Keratinocyte (primary cell): Measurements from ENCODE around the gene ENDOU. TPM values are rescaled to one million over a fixed set of nuclear protein-coding genes. Genes with fewer than 3 reads are reported as not detected.
A peak's percentile ranks its signal among the peaks of the same experiment; 100 is the strongest.

Source experiments
- DNase-seq: peaks from one replicate; pipeline ENCODE4 v3.0.0-alpha.2; 2011; ENCODE audit warnings: low read depth, missing footprints, low spot score
- FAIRE-seq: peaks from 2 replicates; lab custom pipeline; 2011; peaks lifted over from hg19 to GRCh38; lab: Jason Lieb, UNC
- H2AFZ ChIP-seq: 2 replicates; pipeline ENCODE4 v1.6.0; 2012; ENCODE audit warnings: low read length, control low read depth, inconsistent platforms; ENCODE audit not compliant: control insufficient read depth
- H3K27ac ChIP-seq: 2 replicates; pipeline ENCODE4 v1.5.1; 2011; ENCODE audit warnings: low read length; ENCODE audit not compliant: control insufficient read depth, insufficient read depth
- H3K27me3 ChIP-seq: 3 replicates; pipeline ENCODE4 v1.6.0; 2011; ENCODE audit warnings: low read length; ENCODE audit not compliant: control insufficient read depth, insufficient read depth; ENCODE audit errors: extremely low read depth
- H3K36me3 ChIP-seq, 2 experiments: 2 replicates in 1 of 2; 3 replicates in 1 of 2; pipeline ENCODE4 v1.5.1; 2011; ENCODE audit warnings: low read length in 2 of 2, mild to moderate bottlenecking in 1 of 2; ENCODE audit not compliant: control insufficient read depth in 2 of 2, insufficient read depth in 2 of 2; ENCODE audit errors: extremely low read depth in 1 of 2
- H3K4me1 ChIP-seq: 3 replicates; pipeline ENCODE4 v1.5.1; 2011; ENCODE audit warnings: low read length; ENCODE audit not compliant: control insufficient read depth, insufficient read depth; ENCODE audit errors: extremely low read depth
- H3K4me2 ChIP-seq: 3 replicates; pipeline ENCODE4 v1.6.0; 2011; ENCODE audit warnings: low read depth, low read length; ENCODE audit not compliant: control insufficient read depth, insufficient read depth; ENCODE audit errors: extremely low read depth
- H3K4me3 ChIP-seq, 3 experiments: fragments of 200-600 bp in 1 of 3; sonication (generic) in 1 of 3; 2 replicates in 2 of 3; 3 replicates in 1 of 3; pipeline ENCODE4 v1.5.1; 2011 to 2016; ENCODE audit warnings: low read length in 3 of 3, mild to moderate bottlenecking in 3 of 3, control low read depth in 2 of 3, inconsistent platforms in 1 of 3, low read depth in 1 of 3, mixed read lengths in 1 of 3, mixed run types in 1 of 3, moderate library complexity in 1 of 3; ENCODE audit not compliant: control insufficient read depth in 2 of 3, insufficient read depth in 2 of 3; ENCODE audit errors: extremely low read depth in 1 of 3
- H3K79me2 ChIP-seq: 2 replicates; pipeline ENCODE4 v1.6.0; 2012; ENCODE audit warnings: low read length; ENCODE audit not compliant: control insufficient read depth, insufficient read depth
- H3K9ac ChIP-seq: 3 replicates; pipeline ENCODE4 v1.6.0; 2011; ENCODE audit warnings: low read length; ENCODE audit not compliant: control insufficient read depth, insufficient read depth; ENCODE audit errors: extremely low read depth
- H3K9me1 ChIP-seq: 3 replicates; pipeline ENCODE4 v1.6.0; 2011; ENCODE audit warnings: low read length; ENCODE audit not compliant: control insufficient read depth, insufficient read depth; ENCODE audit errors: extremely low read depth
- H3K9me3 ChIP-seq: 2 replicates; pipeline ENCODE4 v1.5.1; 2012; ENCODE audit warnings: low read depth, low read length; ENCODE audit not compliant: control insufficient read depth
- H4K20me1 ChIP-seq: 3 replicates; pipeline ENCODE4 v1.6.0; 2011; ENCODE audit warnings: low read length; ENCODE audit not compliant: control insufficient read depth, insufficient read depth; ENCODE audit errors: extremely low read depth
- CTCF ChIP-seq, 3 experiments: IDR thresholded peaks in 1 of 3; conservative IDR thresholded peaks in 1 of 3; optimal IDR thresholded peaks in 1 of 3; 2 replicates in 2 of 3; 3 replicates in 1 of 3; pipeline versions ENCODE3 to v1.5.1; 2011; ENCODE audit warnings: low read length in 3 of 3, mild to moderate bottlenecking in 3 of 3, moderate library complexity in 2 of 3, control low read depth in 1 of 3, inconsistent platforms in 1 of 3; ENCODE audit not compliant: insufficient read depth in 2 of 3; ENCODE audit errors: extremely low read depth in 1 of 3
- EZH2 ChIP-seq: IDR thresholded peaks from one replicate; pipeline ENCODE4 v1.6.1; 2012; ENCODE audit warnings: inconsistent platforms, mild to moderate bottlenecking, low read length, moderate library complexity
- dilution Hi-C: fragments of 300-500 bp; cut with MboI; formaldehyde crosslinking; loops from one replicate; pipeline ENCODE4 v1.7.0; 2020; ENCODE audit warnings: low sequenced_read_pairs; ENCODE audit not compliant: extremely low pct_ligation_motif_present
- polyA plus RNA-seq, 5 experiments: library from polyadenylated mRNA; depleted of rRNA in 3 of 5; stranded (reverse) in 3 of 5; stranded (forward) in 1 of 5; unstranded in 1 of 5; fragments of >200 nt; gene quantifications; 1 replicate in 1 of 5; 2 replicates in 3 of 5; 3 replicates in 1 of 5; pipeline versions ENCODE4 v1.2.1 to v1.2.3, GENCODE V29; 2011 to 2012; ENCODE audit warnings: missing spikeins in 2 of 5, low read depth in 1 of 5, low replicate concordance in 1 of 5

The ENDOU gene
- polyA plus RNA-seq, 1 donor (not counting 4 experiments of a cell fraction or from before 2014, with no cell fraction given): 0.33 TPM

DNA sequence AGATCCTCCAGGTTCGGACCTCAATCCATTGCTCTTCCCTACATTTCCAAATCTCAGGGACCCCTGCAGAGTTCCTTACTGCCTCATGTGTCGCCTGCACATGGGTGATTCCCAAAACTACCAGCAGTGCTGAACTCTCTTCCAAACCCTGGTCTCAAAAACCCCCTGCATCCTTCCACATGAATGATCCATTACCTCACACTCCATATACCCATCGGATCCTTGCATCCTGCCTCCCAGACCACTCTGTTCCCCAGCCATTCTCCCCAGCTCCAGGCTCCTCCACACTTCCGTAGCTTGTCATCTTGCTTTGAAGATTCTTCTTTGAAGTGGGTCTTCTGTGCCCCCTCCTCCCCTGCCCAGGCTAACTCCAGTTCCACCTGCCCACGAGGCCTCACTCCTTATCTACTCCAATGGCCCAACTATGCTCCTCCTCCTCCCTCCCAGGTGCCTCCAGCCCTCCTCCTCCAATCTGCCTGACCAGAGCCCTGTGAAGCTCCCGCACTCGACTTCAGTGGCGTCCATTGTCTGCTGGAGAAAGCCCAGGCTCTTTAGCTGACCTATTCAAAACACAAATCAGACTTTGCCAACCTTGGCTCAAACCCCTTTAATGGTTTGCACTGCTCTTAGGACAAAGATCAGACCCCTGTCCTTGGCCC, 19.6 kb upstream of the ENDOU start:
- Histone ChIP-seq H3K4me2 (no peak overlapping the region), H3K9me3 (no peaks in the 10 kb centered on the region), H3K27ac (no peak overlapping the region), H3K9ac (no peak overlapping the region), H3K9me1 (no peaks in the 10 kb centered on the region), H3K36me3 (peaks cover 6 to 22% of the 10 kb centered on the region in 2 experiments), H3K4me1 (peaks cover 21% of the 10 kb centered on the region), H4K20me1 (no peaks in the 10 kb centered on the region), H3K79me2 (no peaks in the 10 kb centered on the region), H2AFZ (no peak overlapping the region), H3K27me3 (no peaks in the 10 kb centered on the region), H3K4me3 (no peak overlapping the region)
- FAIRE-seq (no peak), DNase-seq (no peak)
- TF ChIP-seq CTCF (optimal IDR thresholded peaks at IDR 0.05 in 1 of 3, IDR thresholded peaks at IDR 0.05 in 1 of 3, conservative IDR thresholded peaks at IDR 0.05 in 1 of 3; ENCODE audit: extremely low read depth in 1 of 3, insufficient read depth in 2 of 3, low read length in 3 of 3): no peak
- TF ChIP-seq EZH2: no peak
- dilution Hi-C loops: no loop called here

- Histone ChIP-seq H4K20me1 (no peaks in the 10 kb centered on the region), H3K79me2 (no peaks in the 10 kb centered on the region), H3K9me1 (no peaks in the 10 kb centered on the region), H3K9me3 (no peaks in the 10 kb centered on the region), H3K27me3 (no peaks in the 10 kb centered on the region), H3K4me1 (peaks cover 21% of the 10 kb centered on the region), H3K9ac (no peak overlapping the region), H3K4me2 (no peak overlapping the region), H3K36me3 (peaks cover 4 to 19% of the 10 kb centered on the region in 2 experiments), H2AFZ (no peak overlapping the region), H3K4me3 (no peak overlapping the region), H3K27ac (no peak overlapping the region)
- TF ChIP-seq CTCF (optimal IDR thresholded peaks at IDR 0.05 in 1 of 3, IDR thresholded peaks at IDR 0.05 in 1 of 3, conservative IDR thresholded peaks at IDR 0.05 in 1 of 3; ENCODE audit: extremely low read depth in 1 of 3, insufficient read depth in 2 of 3, low read length in 3 of 3): peak in 2 of 3 experiments; percentile 86 to 93
- TF ChIP-seq EZH2: no peak
- dilution Hi-C loops: no loop called here
- no peak for DNase-seq
- peak; percentile 100 for FAIRE-seq
Measured at GRCh38 chr12:47744005-47744651, 18.8 kb upstream of the ENDOU start.
